Psoas muscle (tissue), 8 donors: Measurements from ENCODE around the gene OVCA2. TPM values are rescaled to one million over a fixed set of nuclear protein-coding genes. Genes with fewer than 3 reads are reported as not detected.

Source experiments
- ATAC-seq, 4 donors: fragments of 200-7000 bp; cut with Tn5 transposase; one replicate each; pipeline ENCODE4 v1.9.1; 2020; ENCODE audit warnings: moderate library complexity in 3 of 4, mild to moderate bottlenecking in 2 of 4
- DNase-seq, 2 donors: peaks; one replicate each; pipeline ENCODE4 v3.0.0-alpha.2; 2020
- H3K27ac ChIP-seq: fragments of 200-600 bp; one replicate; pipeline ENCODE4 v1.8.0; 2022
- H3K27me3 ChIP-seq, 3 donors: fragments of 200-600 bp in 1 of 3; one replicate each; pipeline versions ENCODE4 v1.6.1 to v1.8.0; 2013 to 2022; ENCODE audit warnings: low read length in 2 of 3, mild to moderate bottlenecking in 2 of 3, moderate library complexity in 1 of 3; ENCODE audit not compliant: insufficient read depth in 3 of 3
- H3K36me3 ChIP-seq, 2 donors: fragments of 200-600 bp in 1 of 2; one replicate each; pipeline versions ENCODE4 v1.6.1 to v1.8.0; 2013 to 2022; ENCODE audit warnings: low read depth in 1 of 2, mild to moderate bottlenecking in 1 of 2, moderate library complexity in 1 of 2; ENCODE audit not compliant: insufficient read depth in 1 of 2
- H3K4me1 ChIP-seq: fragments of 200-600 bp; one replicate; pipeline ENCODE4 v1.8.0; 2022
- H3K4me3 ChIP-seq: fragments of 200-600 bp; one replicate; pipeline ENCODE4 v1.8.0; 2022; ENCODE audit warnings: mild to moderate bottlenecking
- H3K9me3 ChIP-seq: fragments of 200-600 bp; one replicate; pipeline ENCODE4 v1.8.0; 2022
- CTCF ChIP-seq: fragments of 200-600 bp; IDR thresholded peaks from one replicate; pipeline ENCODE4 v1.8.0; 2022; ENCODE audit warnings: antibody characterized with exemption
- WGBS, 3 donors: extraction: QIAGEN DNeasy Blood & Tissue Kit; methylation state at CpG; one replicate each; pipeline versions ENCODE4 v1.1.6 to v1.1.7; 2013; 5-methylcytosine and 5-hydroxymethylcytosine counted together
- intact Hi-C, 2 donors: fragments of 100-400 bp; cut with DNase I; formaldehyde crosslinking; loops; one replicate each; pipeline versions ENCODE4 v1.11.0 to v1.14.2; 2022
- polyA plus RNA-seq, 3 donors: library from polyadenylated mRNA; stranded (reverse); fragments of 200-250 nt; gene quantifications; one replicate each; pipeline ENCODE4 v1.2.3, GENCODE V29; 2013
- total RNA-seq, 4 donors: library from RNA; stranded (reverse); fragmentation: NEBNext Ultra II Directional in 2 of 4; extraction: Animal tissue kit (Norgen Biotek cat#: 25700) in 2 of 4; gene quantifications; one replicate each; pipeline versions ENCODE4 v1.2.1 to v1.2.4, GENCODE V29; 2021 to 2023
- donor health status: healthy with polysubstance abuse.
- donor health status: DM: no; HTN: no; CAD: no; lungs with moderate emphysema.
- donor health status: Bipolar disorder and iron deficiency.
- donor health status: healthy.
- donor health status: DM: yes; HTN: yes; CAD: no.
- donor health status: DM: no; HTN: no; CAD: no.
- donor health status: DM: no; HTN: no; CAD: no.
- donor health status: DM: yes; HTN: yes; CAD: no.

Gene OVCA2
- total and polyA plus RNA-seq, 7 donors: 10.1 to 66.1 (median 23.0) TPM

DNA sequence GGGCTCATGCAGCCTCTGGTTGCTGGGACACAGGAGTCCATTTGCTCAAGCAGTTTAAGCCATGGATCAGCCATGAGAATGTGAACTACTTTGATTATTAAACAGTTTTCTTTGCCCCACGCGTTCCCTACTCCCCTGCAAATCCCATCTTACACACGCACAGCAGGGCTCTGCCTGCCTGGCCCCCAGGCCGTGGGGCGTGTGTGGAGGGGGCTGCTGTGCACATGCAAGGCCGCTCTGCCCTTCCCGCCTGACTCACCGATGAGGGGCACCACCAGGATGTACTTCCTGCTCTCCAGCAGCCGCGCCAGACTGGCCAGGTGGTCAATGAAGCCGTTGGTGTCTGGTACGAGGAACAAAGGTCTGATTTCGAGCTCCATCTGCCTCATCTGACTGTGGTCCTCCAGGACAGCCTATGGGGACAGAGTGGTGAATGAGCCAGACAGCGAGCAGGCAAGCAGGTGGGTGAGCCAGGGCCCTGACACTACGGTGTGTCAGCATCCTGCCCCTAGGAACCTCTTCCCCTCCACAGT lies 26.8 kb downstream of the OVCA2 start:
- no peak overlapping the region for H3K4me3 ChIP-seq
- peak overlapping the region; percentile 75 for H3K27ac ChIP-seq
- H3K36me3 ChIP-seq: peaks cover 0 to 45% of the 10 kb centered on the region in 2 donors
- WGBS, 3 donors: 70 to 75% (median 70%) methylated on average over 15 of the region's 15 CpGs
- DNase-seq (peak in 1 of 2 donors; percentile 33), ATAC-seq (no peak)
- intact Hi-C loops: no loop called here
- no peaks in the 10 kb centered on the region for H3K9me3 ChIP-seq
- no peaks in the 10 kb centered on the region for H3K4me1 ChIP-seq
- H3K27me3 ChIP-seq: no peaks in the 10 kb centered on the region
- no peak for TF ChIP-seq CTCF

DNA sequence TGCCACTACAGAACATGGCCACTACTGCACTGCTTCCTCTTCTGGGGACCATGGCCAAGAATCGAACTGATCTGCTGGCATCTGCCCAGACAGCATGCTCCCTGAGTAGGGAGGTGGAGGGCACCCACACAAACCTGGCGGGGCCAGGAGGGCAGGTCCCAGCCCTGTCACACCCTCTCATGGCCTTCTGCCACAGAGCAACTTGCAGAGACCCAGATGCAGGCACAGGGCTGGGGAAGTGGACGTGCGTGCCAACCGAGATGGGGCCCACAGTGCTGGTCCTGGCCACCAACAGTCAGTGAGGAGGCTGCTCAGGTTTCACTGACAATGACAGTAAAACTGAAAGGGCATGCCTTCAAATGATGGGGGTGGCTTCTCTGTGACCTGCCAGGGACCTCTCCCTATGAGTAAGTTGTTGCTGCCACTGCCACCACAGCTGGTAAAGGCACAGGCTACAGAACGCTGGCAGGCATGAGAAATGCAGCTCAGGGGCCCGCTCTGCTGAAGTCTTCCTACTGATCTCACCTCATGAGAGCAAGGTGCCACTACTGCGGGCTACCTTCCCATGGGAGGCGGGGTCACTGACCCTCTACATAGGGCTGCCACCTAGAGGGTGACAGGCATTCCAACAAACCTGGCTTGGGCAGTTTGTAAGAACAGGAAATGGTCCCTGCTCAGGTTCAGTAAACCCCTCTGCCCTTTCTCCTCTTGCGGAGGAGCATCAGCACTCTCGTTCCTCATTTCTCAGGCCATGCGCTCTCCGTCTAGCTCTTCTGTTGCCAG lies 28.6 kb downstream of the OVCA2 start:
- Histone ChIP-seq H3K9me3 (no peaks in the 10 kb centered on the region), H3K27me3 (no peaks in the 10 kb centered on the region), H3K36me3 (peaks cover 0 to 28% of the 10 kb centered on the region in 2 donors), H3K4me1 (peaks cover 7% of the 10 kb centered on the region), H3K27ac (peak overlapping the region; percentile 76), H3K4me3 (no peak overlapping the region)
- WGBS, 3 donors: 60 to 68% (median 65%) methylated on average over 13 of the region's 13 CpGs
- ATAC-seq (peak in 1 of 4 donors; percentile 21), DNase-seq (no peak)
- intact Hi-C loops: loop anchor here in 1 of 2 donors (5.0 kb wide), 1 partner anchor 102 kb away; no protein-coding TSS in a partner anchor
- TF ChIP-seq CTCF: no peak

GRCh38 chr17:2071024-2071385 lies 29.2 kb downstream of the OVCA2 start:
- DNase-seq (no peak), ATAC-seq (no peak)
- intact Hi-C loops: loop anchor here in 1 of 2 donors (5.0 kb wide), 1 partner anchor 101 kb away; no protein-coding TSS in a partner anchor
- no peak for TF ChIP-seq CTCF
- Histone ChIP-seq H3K27ac (peak overlapping the region; percentile 76), H3K4me3 (no peak overlapping the region), H3K9me3 (no peaks in the 10 kb centered on the region), H3K36me3 (peaks cover 0 to 28% of the 10 kb centered on the region in 2 donors), H3K4me1 (peaks cover 13% of the 10 kb centered on the region), H3K27me3 (no peaks in the 10 kb centered on the region)
- WGBS, 3 donors: 84 to 90% (median 85%) methylated on average over 6 of the region's 6 CpGs

DNA sequence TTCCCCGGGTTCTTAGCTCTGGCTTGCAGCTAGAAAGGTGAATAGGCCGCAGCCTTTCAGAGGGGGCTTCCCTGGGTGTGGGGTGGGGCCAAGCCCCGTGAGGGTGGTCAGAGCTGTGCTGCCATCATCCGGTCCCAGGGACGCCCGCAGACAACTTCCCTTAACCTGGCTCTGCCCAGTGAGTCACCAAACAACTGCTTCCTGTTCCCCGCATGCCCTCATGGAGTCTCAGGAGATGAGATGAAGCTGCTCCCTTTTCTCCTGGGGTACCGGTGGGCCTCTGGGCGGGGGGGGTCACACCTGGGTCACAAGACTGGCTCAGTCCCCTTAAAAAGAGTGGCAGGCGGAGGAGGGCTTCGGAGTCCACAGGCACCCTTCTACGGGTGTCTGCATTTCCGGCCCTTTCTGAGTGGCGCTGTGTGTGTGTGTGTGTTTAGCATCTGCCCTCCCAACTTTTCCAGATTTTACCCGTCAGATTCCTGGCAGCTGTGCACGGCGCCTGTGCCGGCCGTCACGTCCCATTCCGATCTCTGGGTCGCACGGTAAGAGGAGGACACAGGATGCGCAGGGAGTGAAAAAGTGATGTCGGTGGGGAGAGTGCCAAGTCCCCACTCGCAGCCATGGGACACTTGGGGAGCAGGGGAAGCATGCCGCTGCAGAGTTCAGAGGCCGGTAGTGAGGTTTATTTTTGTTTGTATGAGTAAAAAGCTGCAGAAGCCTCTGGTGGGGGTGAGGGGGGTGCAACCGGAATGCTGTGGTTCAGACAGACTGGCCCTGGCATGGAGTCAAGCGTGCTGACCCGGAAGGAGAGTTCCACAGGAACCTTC lies 29.8 kb downstream of the OVCA2 start:
- DNase-seq: peak; percentile 39 to 73
- H3K4me3 ChIP-seq: no peak overlapping the region
- peak overlapping the region; percentile 76 for H3K27ac ChIP-seq
- H3K9me3 ChIP-seq: no peaks in the 10 kb centered on the region
- H3K27me3 ChIP-seq: no peaks in the 10 kb centered on the region
- intact Hi-C loops: loop anchor here in 1 of 2 donors (5.0 kb wide), 1 partner anchor 101 kb away; no protein-coding TSS in a partner anchor
- peaks cover 19% of the 10 kb centered on the region for H3K4me1 ChIP-seq
- 64 to 70% (median 65%) methylated on average over 30 to 31 of the region's 31 CpGs for WGBS, 3 donors
- H3K36me3 ChIP-seq: peaks cover 0 to 30% of the 10 kb centered on the region in 2 donors
- ATAC-seq: peak in 3 of 4 donors; percentile 12 to 36 (median 14)
- TF ChIP-seq CTCF: no peak
